ENCODE results near the gene AHI1. TPM values are rescaled to one million over a fixed set of nuclear protein-coding genes. Genes with fewer than 3 reads are reported as not detected.

The AHI1 gene
- total and polyA plus RNA-seq, 10 of the 15 experiments (the other 5 are each of a cell fraction or from before 2014, with no cell fraction given) = 3.2 to 9.5 (median 4.6) TPM

GRCh38 chr6:135426833-135427232 lies 70.7 kb downstream of the AHI1 start:
- CTCF ChIA-PET = interaction anchor here (0.7 to 1.3 kb wide), 2 partner anchors 282 to 634 kb away, joined by 3 to 4 read pairs; no protein-coding TSS in a partner anchor
- Histone ChIP-seq H3K36me3 (ENCODE audit: control insufficient read depth in 2 of 2, insufficient read depth in 2 of 2, low read length in 1 of 2) (no peaks in the 10 kb centered on the region), H3K79me2 (ENCODE audit: control insufficient read depth, insufficient read depth, low read length) (no peaks in the 10 kb centered on the region), H3K27me3 (replicated peaks in 1 of 2; ENCODE audit: control insufficient read depth in 2 of 2, insufficient read depth in 2 of 2, low read length in 1 of 2) (no peaks in the 10 kb centered on the region), H2AFZ (ENCODE audit: control insufficient read depth, low read depth, low read length) (no peak overlapping the region), H3K27ac (ENCODE audit: control insufficient read depth, insufficient read depth) (no peak overlapping the region), H3K4me1 (ENCODE audit: control insufficient read depth, insufficient read depth, low read length) (peaks cover 4% of the 10 kb centered on the region; the same call in 1 of the 2 replicates), H3K9me3 (replicated peaks; ENCODE audit: control insufficient read depth, insufficient read depth, low read length) (no peaks in the 10 kb centered on the region), H3K4me2 (ENCODE audit: control insufficient read depth, insufficient read depth) (no peak overlapping the region), H4K20me1 (ENCODE audit: control insufficient read depth, insufficient read depth) (no peaks in the 10 kb centered on the region), H3K9ac (ENCODE audit: control insufficient read depth, insufficient read depth, low read length) (no peak overlapping the region), H3K4me3 (no peak overlapping the region)
- BruUV-seq (replicated peaks) = no TSS peak
- in situ Hi-C loops (cut with MboI) (loop anchor here (25.0 kb wide), 2 partner anchors 440 to 1465 kb away; partner anchors contain the start of gene TBPL1), intact Hi-C loops (cut with micrococcal nuclease; ENCODE audit: unreplicated experiment) (no loop called here)
- RAD21 ChIA-PET (ENCODE audit: unreplicated experiment) = interaction anchor here (1.3 to 1.5 kb wide), 2 partner anchors 105 to 486 kb away, joined by 3 to 5 read pairs; no protein-coding TSS in a partner anchor
- no peak for DNase-seq (ENCODE audit: low read depth, low spot score)
- SMC1A ChIA-PET (ENCODE audit: uncharacterized antibody, unreplicated experiment) = no interaction called here
- POLR2A ChIA-PET = no interaction called here
- no peak for ATAC-seq
- 100% methylated on average over 1 of the region's 1 CpG for WGBS (ENCODE audit: insufficient coverage, insufficient replicate concordance, low lambda C conversion rate, missing lambda C conversion rate)
- FAIRE-seq = no peak
- TF ChIP-seq RBBP5 (conservative IDR thresholded peaks at IDR 0.05) (no peak), NR2C1 (IDR thresholded peaks at IDR 0.05) (no peak), CBX5 (IDR thresholded peaks at IDR 0.05; ENCODE audit: low read depth) (no peak), FOS (IDR thresholded peaks at IDR 0.05; ENCODE audit: borderline replicate concordance, extremely low read depth, insufficient read length) (no peak), NFYA (IDR thresholded peaks at IDR 0.05; ENCODE audit: borderline replicate concordance, low read depth, low read length) (no peak), TCF12 (IDR thresholded peaks at IDR 0.05; ENCODE audit: low read depth, low read length) (no peak), SMAD5 (IDR thresholded peaks at IDR 0.05; ENCODE audit: low read depth) (no peak), PAX8 (IDR thresholded peaks at IDR 0.05) (no peak), POLR2AphosphoS2 (IDR thresholded peaks at IDR 0.05; ENCODE audit: low read depth, low read length) (no peak)
- TF ChIP-seq, protein P1, sequence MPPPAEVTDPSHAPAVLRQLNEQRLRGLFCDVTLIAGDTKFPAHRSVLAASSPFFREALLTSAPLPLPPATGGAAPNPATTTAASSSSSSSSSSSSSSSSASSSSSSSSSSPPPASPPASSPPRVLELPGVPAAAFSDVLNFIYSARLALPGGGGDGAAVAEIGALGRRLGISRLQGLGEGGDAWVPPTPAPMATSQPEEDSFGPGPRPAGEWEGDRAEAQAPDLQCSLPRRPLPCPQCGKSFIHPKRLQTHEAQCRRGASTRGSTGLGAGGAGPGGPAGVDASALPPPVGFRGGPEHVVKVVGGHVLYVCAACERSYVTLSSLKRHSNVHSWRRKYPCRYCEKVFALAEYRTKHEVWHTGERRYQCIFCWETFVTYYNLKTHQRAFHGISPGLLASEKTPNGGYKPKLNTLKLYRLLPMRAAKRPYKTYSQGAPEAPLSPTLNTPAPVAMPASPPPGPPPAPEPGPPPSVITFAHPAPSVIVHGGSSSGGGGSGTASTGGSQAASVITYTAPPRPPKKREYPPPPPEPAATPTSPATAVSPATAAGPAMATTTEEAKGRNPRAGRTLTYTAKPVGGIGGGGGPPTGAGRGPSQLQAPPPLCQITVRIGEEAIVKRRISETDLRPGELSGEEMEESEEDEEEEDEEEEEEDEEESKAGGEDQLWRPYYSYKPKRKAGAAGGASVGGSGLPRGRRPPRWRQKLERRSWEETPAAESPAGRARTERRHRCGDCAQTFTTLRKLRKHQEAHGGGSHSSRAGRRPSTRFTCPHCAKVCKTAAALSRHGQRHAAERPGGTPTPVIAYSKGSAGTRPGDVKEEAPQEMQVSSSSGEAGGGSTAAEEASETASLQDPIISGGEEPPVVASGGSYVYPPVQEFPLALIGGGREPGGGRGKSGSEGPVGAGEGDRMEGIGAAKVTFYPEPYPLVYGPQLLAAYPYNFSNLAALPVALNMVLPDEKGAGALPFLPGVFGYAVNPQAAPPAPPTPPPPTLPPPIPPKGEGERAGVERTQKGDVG (CRISPR knock-in tag; IDR thresholded peaks at IDR 0.05) = no peak
- TF ChIP-seq, protein P2, sequence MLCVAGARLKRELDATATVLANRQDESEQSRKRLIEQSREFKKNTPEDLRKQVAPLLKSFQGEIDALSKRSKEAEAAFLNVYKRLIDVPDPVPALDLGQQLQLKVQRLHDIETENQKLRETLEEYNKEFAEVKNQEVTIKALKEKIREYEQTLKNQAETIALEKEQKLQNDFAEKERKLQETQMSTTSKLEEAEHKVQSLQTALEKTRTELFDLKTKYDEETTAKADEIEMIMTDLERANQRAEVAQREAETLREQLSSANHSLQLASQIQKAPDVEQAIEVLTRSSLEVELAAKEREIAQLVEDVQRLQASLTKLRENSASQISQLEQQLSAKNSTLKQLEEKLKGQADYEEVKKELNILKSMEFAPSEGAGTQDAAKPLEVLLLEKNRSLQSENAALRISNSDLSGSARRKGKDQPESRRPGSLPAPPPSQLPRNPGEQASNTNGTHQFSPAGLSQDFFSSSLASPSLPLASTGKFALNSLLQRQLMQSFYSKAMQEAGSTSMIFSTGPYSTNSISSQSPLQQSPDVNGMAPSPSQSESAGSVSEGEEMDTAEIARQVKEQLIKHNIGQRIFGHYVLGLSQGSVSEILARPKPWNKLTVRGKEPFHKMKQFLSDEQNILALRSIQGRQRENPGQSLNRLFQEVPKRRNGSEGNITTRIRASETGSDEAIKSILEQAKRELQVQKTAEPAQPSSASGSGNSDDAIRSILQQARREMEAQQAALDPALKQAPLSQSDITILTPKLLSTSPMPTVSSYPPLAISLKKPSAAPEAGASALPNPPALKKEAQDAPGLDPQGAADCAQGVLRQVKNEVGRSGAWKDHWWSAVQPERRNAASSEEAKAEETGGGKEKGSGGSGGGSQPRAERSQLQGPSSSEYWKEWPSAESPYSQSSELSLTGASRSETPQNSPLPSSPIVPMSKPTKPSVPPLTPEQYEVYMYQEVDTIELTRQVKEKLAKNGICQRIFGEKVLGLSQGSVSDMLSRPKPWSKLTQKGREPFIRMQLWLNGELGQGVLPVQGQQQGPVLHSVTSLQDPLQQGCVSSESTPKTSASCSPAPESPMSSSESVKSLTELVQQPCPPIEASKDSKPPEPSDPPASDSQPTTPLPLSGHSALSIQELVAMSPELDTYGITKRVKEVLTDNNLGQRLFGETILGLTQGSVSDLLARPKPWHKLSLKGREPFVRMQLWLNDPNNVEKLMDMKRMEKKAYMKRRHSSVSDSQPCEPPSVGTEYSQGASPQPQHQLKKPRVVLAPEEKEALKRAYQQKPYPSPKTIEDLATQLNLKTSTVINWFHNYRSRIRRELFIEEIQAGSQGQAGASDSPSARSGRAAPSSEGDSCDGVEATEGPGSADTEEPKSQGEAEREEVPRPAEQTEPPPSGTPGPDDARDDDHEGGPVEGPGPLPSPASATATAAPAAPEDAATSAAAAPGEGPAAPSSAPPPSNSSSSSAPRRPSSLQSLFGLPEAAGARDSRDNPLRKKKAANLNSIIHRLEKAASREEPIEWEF (IDR thresholded peaks at IDR 0.05; ENCODE audit: insufficient replicate concordance, low read depth, low read length) = no peak
- TF ChIP-seq, protein P3, sequence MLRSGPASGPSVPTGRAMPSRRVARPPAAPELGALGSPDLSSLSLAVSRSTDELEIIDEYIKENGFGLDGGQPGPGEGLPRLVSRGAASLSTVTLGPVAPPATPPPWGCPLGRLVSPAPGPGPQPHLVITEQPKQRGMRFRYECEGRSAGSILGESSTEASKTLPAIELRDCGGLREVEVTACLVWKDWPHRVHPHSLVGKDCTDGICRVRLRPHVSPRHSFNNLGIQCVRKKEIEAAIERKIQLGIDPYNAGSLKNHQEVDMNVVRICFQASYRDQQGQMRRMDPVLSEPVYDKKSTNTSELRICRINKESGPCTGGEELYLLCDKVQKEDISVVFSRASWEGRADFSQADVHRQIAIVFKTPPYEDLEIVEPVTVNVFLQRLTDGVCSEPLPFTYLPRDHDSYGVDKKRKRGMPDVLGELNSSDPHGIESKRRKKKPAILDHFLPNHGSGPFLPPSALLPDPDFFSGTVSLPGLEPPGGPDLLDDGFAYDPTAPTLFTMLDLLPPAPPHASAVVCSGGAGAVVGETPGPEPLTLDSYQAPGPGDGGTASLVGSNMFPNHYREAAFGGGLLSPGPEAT (IDR thresholded peaks at IDR 0.05; ENCODE audit: low read depth) = no peak
- TF ChIP-seq, protein P4, sequence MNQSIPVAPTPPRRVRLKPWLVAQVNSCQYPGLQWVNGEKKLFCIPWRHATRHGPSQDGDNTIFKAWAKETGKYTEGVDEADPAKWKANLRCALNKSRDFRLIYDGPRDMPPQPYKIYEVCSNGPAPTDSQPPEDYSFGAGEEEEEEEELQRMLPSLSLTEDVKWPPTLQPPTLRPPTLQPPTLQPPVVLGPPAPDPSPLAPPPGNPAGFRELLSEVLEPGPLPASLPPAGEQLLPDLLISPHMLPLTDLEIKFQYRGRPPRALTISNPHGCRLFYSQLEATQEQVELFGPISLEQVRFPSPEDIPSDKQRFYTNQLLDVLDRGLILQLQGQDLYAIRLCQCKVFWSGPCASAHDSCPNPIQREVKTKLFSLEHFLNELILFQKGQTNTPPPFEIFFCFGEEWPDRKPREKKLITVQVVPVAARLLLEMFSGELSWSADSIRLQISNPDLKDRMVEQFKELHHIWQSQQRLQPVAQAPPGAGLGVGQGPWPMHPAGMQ (IDR thresholded peaks at IDR 0.05; ENCODE audit: borderline replicate concordance) = no peak

Measured in GM12878 (cell line).